Nucleus accumbens (tissue), 56 donors: Measurements from ENCODE around the gene IQSEC2.
A peak's percentile ranks its signal among the peaks of the same experiment; 100 is the strongest.

Experiments
- DNase-seq, 56 donors: peaks; one replicate each; lab custom pipeline; 2025; lab: John Stamatoyannopoulos, UW

IQSEC2 gene

DNA sequence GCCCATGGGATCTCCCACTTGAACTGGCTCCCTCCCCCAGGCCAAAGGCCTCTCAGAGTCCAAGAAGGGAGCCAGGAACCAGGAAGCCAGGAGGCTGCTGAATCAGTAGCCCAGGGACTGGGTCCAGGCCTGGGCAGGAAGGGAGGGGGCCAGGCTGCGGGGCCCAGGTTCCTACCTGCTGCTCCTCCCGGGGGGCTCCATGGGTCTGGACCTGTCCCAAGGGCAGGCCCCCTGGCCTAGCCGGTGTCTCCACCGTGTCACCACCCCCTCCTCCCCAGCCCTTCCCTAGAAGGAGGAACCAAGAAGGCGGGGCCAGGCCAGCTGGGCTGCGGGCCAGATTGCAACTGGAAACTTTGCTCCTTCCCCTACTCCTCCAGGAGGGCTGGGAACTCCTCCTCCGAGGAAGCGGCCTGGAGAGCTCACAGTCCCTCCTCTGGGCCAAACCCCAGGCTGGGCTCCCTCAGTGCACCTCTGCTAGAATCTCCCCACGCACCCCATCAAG lies at the start of gene IQSEC2:
Gene IQSEC2 (minus strand): TSS at position 264 of the 502 bp plus-strand sequence.
- peak in 28 of 56 donors; percentile 4 to 66 (median 22) for DNase-seq

GRCh38 chrX:53330331-53330730 lies 48.9 kb upstream of the IQSEC2 start:
- DNase-seq, result peak in 12 of 56 donors; percentile 0 to 28 (median 10)

DNA sequence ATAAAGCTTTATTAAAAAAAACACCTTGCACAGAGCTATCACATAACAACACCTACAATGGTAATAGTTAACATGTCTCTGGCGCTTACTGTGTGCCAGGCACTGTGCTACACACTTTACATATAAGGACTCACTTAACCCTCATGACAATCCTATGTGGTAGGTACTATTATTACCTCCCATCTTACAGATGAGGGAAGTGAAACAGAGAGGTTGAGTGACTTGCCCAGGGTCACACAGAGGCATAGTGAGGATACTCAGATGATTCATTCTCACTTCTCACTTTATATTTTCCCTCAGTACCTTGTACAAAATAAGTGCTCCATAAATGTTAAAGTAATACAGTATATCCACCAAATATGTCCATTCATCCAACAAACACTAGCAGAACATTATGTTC lies 43.4 kb upstream of the IQSEC2 start:
- no peak for DNase-seq

DNA sequence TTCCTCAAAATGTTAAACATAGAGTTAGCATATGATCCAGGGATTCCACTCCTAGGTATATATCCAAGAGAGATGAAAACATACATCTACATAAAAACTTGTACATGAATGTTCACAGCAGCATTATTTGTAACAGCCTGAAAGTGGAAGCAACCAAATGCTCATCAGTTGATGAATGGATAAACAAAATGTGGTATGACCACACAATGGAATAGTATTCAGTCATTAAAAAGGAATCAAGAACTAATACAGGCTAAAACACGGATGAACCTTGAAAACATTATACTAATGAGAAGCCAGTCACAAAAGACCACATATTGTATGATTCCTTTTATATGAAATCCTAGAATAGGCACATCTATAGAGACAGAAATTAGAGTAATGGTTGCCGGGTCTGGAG lies 42.7 kb upstream of the IQSEC2 start:
- no peak for DNase-seq

DNA sequence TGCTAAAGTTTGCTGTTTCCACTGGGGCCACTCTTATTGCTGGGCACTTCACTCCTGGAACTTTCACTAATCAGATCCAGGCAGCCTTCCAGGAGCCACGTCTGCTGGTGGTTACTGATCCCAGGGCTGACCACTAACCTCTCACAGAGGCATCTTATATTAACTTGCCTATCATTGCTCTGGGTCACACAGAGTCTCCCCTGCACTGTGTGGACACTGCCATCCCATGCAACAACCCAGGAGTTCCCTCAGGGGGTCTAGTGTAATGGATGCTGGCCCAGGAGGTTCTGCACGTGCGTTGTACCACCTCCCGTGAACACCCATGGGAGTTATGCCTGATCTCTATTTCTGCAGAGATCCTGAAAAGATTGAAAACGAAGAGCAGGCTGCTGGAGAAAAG lies 41.8 kb upstream of the IQSEC2 start:
- DNase-seq, result no peak

GRCh38 chrX:53321943-53322497 lies 40.6 kb upstream of the IQSEC2 start:
- DNase-seq, result no peak

DNA sequence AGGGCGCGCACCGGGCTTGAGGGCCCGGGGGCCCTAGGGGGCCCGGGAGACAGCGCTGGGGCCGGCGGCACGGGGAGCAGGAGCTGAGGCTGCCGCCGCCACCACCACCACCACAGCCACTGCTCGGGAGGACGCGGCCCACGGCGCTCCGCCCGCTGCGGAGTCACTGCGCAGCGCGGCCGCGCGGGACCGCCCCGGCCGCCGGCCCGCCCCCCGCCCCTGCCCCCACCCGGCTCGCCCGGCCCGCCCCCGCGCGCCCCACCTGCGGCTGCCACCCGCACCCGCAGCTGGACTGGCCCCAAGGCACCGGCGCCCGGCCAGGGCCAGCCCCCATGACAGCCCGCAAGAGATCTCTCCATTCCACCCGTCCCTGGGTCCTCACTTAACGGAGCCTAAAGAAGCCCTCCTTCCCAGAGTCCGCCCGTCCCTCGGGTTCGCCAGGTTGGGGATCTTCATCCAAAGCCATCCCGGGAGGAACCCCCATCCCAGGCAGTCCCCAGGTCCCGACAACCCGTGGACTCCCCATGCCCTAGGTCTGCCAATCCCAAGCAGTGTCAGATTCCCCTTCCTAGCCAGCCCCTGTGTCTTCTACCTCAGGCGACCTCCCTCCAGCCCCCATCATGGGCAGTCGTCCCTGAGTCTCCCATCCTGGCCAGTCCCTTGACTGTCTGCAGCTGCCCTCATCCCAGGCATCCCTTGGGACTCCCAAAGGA lies 40.0 kb upstream of the IQSEC2 start:
- peak in 16 of 56 donors; percentile 1 to 37 (median 12) for DNase-seq

DNA sequence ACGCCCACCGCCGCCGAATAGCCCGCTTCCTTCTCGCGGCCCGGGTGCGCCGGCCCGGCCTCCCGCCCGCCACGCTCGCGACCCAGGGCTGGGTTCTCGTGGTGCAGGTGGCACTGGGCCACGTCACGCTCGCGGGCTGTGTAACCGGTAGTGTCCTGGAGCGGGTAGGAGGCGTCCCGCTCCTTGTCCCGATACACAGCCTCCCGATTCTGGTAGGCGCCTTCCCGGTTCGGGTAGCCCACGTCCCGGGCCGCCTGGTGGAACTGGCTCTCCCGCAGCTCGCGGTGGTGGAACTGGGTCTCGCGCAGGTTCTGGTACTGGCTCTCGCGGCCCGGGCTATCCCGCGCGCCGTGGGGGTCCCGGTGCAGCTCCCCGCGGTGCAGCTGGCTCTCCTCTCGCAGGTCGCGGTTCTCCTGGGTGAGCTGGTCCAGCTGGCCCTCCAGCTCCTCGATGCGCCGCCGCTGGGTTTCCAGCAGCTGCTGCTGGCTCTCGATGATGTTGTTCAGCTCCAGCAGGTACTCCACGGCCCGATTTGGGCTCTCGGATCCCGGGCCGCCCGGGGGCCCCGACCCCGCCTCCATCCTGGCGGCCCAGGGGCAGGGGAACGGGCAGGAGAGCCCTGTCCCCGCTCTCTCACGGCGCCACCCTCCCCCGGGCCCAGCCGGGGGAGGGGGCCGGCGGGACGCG lies 39.3 kb upstream of the IQSEC2 start:
- peak in 5 of 56 donors; percentile 1 to 18 (median 7) for DNase-seq

DNA sequence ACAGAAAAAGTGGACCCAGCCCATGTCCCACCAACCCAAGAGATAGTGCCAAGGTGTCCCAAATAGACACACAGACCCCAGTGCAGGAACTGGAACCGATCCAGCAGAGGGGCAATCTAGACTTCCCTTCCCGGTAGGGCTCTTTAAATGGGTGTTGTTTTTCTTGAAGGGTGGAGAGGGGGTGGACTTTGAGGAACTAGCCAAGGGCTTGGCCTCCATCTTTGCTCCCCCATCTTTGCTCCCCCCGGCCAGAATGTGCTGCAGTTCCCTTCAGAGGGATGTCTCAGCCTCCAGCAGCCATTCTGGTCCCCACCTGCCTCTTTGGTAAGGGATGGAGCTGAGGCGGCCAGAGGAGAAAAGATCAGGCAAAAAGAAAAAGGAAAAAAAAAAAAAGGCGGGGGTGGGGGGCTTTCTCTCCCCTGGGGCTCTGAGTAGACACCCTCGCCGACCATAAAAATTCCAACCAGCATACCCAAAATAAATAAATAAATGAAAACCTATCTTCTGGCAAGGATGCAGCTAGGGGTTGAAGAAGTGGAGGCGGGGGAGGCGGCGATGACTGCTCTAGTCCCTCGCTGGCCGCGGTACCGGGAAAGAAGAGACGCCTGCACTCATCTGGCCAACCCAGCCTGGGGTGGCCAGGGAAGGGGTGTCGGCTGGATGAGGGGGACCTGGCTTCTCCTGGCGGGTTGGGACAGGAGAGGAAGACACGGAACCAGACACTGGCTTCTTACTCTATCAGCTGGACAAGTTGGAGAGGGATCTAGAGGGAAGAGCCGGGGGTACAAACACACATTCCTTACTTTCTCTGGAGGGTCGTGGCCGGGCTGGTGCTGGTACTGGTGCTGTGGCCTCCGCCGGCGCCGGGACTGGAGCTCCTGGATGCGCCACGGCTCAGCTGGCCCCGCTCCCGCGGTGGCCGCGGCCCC lies 38.5 kb upstream of the IQSEC2 start:
- DNase-seq, result peak in 4 of 56 donors; percentile 0 to 12 (median 1)

- DNase-seq, result peak in 32 of 56 donors; percentile 2 to 74 (median 26)
These were observed 37.5 kb upstream of the IQSEC2 start for GRCh38 chrX:53318766-53319353.

DNA sequence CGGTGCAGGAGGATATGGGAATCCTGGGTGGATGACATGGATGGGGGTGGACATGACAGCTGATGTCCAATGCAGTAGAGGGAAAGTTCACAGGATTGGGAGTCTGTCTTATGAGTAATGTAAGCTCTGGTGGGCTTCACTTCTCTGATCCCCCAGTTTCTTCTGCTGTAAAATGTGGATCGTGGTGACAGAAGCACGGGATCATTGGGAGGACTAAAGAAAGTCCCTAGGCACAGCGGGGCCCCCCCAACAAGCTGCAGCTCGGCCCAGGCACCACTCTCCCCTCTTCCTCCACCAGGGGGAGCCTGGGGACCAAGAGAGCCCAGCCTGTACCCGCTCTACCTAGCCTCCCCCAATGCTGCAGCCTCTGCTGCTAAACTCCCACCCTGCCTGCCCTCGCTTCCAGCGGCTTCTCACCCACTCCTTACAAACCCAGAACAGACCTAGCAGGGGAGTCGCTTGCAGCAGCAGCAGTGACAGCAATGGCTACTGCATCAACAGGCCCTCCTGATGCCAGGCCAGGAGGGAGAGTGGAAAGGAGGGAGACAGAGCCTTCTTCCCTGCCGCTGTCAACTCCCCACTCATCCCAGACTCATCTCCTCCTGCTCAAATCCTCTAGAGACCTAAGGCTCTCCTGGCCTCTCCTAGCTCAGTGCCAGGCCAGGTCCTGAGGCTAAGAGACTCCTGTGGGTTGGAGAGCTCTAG lies 36.1 kb upstream of the IQSEC2 start:
- DNase-seq, result peak in 55 of 56 donors; percentile 1 to 81 (median 41)

DNA sequence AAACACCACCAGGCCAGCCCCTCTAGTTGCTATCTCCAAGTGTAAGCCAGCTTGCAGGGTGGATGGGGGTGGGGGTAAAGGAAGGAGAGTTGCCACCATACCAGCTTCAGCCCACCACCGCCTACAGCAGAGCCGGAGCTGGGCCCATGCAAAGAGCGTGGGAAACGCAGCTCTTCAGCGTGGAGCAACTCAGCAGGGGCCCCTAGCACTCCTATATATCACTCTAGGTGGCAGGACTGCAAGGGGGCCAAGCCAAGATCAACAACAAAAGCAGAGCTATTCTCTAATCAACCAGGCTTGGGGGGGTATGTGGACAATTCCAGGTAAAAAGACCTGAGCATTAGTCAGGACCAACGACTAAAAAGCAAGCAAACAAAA lies 35.5 kb upstream of the IQSEC2 start:
- DNase-seq, result no peak

- DNase-seq, result peak in 1 of 56 donors; percentile 0
These were observed 34.9 kb upstream of the IQSEC2 start for GRCh38 chrX:53316111-53316859.

DNA sequence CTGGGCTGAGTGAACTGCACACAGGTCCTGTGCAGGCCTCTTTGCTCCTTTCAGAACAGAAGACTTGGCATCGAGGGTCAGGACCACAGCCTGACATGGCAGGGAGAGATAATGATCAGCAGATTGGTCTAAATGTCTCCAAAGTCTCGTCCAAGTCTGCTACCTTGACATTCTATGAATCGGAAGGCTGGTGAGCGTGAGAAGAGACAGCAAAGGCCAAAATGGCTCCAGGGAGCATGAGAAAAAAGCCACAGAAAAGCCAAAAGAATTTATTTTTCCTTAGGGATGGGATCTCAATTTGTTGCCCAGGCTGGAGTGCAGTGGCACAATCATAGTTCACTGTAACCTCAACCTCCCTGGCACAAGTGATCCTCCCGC lies 32.3 kb upstream of the IQSEC2 start:
- no peak for DNase-seq

GRCh38 chrX:53312946-53313727 lies 31.8 kb upstream of the IQSEC2 start:
- DNase-seq, result peak in 44 of 56 donors; percentile 1 to 79 (median 34)

DNA sequence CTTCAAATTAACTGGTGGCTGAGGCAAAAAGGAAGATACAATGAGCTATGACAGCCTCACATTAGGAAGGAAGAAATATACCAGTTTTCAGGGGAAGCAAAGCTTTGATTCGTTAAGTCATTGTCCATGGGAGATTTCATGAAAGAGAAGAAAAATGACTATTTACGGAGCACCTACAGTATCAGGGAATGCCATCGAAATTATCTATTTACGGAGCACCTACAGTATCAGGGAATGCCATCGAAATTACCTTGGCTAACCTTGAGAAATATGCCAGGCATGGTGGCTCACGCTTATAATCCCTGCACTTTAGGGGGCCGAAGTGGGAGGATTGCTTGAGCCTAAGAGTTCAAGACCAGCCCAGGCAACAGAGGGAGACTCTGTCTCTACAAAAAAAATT lies 28.5 kb upstream of the IQSEC2 start:
- no peak for DNase-seq

- DNase-seq, result no peak
These were observed 27.5 kb upstream of the IQSEC2 start for GRCh38 chrX:53308836-53309235.
